VCaP (cell line): Measurements from ENCODE around the gene LIN54.

Source experiments
- H3K27ac ChIP-seq: fragments of 450-650 bp; 2 replicates; pipeline ENCODE4 v1.5.1; 2017
- TF ChIP-seq, protein P1 (sequence below): fragments of 450-650 bp; conservative IDR thresholded peaks from 2 replicates; pipeline ENCODE4 v1.5.1; 2017; ENCODE audit warnings: mild to moderate bottlenecking, moderate library complexity

Gene LIN54

DNA sequence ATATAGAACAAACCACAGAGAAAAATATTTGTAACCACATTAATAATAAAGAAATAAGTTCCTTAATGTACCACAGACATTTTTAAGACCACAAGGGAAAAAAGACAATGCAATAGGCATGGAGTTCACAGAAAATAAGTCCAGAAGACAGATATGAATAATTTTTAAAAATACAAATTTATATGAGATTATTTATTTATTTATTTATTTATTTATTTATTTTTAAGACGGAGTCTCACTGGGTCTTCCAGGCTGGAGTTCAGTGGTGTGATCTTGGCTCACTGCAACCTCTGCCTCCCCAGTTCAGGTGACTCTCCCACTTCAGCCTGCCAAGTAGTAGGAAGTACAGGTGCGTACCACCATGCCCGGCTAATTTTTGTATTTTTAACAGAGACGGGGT lies 56.4 kb downstream of the LIN54 start:
- H3K27ac ChIP-seq: no peak overlapping the region
- TF ChIP-seq, protein P1, sequence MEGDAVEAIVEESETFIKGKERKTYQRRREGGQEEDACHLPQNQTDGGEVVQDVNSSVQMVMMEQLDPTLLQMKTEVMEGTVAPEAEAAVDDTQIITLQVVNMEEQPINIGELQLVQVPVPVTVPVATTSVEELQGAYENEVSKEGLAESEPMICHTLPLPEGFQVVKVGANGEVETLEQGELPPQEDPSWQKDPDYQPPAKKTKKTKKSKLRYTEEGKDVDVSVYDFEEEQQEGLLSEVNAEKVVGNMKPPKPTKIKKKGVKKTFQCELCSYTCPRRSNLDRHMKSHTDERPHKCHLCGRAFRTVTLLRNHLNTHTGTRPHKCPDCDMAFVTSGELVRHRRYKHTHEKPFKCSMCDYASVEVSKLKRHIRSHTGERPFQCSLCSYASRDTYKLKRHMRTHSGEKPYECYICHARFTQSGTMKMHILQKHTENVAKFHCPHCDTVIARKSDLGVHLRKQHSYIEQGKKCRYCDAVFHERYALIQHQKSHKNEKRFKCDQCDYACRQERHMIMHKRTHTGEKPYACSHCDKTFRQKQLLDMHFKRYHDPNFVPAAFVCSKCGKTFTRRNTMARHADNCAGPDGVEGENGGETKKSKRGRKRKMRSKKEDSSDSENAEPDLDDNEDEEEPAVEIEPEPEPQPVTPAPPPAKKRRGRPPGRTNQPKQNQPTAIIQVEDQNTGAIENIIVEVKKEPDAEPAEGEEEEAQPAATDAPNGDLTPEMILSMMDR: no peak

DNA sequence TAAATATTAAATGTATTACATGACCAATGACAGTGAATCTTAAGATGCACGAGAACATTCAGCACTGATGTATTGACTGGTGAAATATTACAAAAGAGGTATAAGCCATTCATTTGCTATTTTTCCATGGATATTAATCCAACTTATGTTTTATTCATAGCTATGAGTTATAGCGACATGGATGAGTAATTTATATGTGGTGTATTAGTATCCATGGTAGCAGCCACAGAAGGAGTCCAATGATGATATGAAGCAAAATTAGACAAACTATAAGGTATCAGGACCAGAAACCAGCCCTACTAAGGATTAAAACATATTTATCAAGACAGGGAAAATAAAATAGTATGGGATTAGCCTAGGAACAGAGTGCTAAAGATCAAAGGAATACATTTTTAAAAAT lies 59.4 kb downstream of the LIN54 start:
- H3K27ac ChIP-seq: no peak overlapping the region
- TF ChIP-seq, protein P1: no peak

DNA sequence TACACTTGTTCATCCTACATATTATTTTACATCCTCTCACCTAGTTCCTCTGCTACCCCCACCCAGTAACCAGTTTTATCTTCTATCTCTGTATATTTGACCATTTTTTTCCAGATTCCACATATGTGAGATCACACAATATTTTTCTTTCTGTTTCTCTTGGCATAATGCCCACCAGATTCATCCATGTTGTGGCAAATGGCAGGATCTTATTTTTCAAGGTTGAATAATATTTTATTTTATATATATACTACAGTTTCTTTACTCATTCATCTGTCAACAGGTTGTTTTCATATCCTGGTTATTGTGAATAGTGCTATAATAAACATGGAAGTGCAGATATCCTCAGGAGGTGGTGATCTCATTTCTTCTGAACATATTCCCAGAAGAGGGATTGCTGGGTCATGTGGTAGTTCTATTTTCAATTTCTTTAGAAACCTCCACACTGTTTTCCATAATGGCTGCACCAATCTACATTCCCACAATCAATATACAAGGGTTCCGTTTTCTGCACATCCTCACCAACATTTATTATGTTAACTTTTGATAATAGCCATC lies 61.9 kb downstream of the LIN54 start:
- H3K27ac ChIP-seq: no peak overlapping the region
- TF ChIP-seq, protein P1: no peak

DNA sequence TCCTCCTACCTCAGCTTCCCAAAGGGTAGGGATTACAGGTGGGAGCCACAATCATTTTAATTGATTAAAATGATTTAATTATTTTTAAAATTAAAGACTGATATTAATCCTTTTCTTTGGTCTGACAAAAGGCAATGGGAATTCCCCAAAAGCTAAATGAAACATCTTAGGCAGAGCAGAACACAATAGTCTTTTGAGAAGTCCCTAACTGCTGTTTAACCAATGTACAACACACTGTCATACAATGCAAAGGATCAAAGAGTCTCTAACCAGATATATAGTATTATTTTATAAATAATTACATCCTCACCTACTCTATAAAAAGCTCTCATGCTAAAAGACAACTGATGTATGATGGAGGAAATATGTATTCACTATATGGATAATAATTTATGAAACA lies 63.1 kb downstream of the LIN54 start:
- TF ChIP-seq, protein P1: no peak
- H3K27ac ChIP-seq: no peak overlapping the region

DNA sequence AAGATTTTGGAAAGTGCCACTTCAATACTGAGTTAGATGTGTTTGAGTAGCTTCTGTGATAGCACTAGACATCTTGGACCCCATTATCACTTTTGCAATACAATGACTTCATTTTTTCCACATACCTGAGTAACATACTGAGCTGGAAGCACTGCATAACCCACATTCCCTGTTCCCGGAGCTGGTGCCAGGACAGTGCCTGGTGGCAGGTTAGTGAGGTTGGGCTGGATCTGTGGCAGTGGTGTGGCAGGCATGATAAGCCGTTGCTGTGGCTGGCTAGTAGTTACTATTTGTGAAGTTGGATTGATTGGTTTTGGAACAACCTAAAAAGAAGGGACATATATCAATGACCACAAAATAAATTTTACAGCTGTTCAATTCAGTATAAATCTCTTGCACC lies 71.2 kb downstream of the LIN54 start:
- TF ChIP-seq, protein P1: no peak
- no peak overlapping the region for H3K27ac ChIP-seq

DNA sequence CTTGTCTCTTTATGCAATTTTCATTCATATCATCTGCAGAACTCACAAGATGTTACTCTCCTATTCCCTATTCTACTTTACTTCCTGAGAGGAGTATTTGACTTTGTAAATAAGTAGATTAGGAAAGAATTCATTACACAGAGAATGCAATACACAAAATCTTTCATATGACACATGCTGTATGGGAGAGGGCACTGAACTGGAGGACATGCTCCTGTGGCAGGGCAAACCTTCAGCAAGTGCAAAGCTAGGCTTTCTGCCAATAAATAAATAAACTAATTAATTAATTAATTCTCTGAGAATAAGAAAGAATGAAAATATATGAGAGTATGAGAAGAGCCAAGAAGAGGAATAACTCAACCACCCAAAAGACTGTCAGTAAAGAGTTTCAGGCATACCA lies 76.2 kb downstream of the LIN54 start:
- TF ChIP-seq, protein P1: no peak
- H3K27ac ChIP-seq: no peak overlapping the region

DNA sequence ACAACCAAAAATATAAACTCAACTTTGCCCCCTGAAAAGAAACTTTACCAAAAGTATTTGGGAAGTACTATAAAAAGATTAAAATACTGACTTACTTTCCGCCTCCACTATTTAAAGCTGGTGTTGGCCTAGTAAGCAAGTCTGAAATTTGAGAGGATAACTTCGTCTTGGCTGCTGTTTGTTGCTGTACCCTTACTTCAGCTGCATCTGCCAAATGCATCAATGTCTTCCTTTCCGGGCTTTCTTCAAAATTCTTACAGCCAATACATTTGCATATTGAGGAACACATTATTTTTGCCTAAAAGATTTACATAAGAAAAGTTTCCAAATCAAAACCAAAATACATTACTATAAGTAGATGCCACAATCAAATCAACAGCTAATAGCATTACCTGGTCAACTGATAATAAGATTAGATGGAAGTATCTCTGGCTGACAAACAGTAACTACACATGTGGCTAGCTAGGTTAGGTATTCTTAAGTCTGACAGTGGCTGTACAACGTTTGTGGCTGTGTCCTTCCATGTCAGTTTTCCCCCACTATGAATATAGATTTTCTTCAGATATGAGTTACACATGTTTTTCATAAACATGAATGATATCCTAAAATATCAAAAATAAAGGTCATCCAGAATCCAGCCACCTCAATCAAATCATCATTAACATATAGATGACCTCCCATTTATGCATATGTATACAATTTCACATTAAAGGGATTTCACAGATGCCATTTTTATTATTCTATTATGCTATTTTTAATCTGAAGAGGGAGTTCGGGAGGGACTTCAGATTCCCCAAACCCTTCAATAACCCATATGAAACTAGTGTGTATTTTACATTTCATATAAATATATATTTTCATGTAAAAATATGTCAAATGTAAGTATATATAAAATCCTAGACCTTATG lies 79.5 kb downstream of the LIN54 start:
- no peak overlapping the region for H3K27ac ChIP-seq
- TF ChIP-seq, protein P1: no peak
